Measurements from ENCODE around the gene MYMX.

Gene MYMX

DNA sequence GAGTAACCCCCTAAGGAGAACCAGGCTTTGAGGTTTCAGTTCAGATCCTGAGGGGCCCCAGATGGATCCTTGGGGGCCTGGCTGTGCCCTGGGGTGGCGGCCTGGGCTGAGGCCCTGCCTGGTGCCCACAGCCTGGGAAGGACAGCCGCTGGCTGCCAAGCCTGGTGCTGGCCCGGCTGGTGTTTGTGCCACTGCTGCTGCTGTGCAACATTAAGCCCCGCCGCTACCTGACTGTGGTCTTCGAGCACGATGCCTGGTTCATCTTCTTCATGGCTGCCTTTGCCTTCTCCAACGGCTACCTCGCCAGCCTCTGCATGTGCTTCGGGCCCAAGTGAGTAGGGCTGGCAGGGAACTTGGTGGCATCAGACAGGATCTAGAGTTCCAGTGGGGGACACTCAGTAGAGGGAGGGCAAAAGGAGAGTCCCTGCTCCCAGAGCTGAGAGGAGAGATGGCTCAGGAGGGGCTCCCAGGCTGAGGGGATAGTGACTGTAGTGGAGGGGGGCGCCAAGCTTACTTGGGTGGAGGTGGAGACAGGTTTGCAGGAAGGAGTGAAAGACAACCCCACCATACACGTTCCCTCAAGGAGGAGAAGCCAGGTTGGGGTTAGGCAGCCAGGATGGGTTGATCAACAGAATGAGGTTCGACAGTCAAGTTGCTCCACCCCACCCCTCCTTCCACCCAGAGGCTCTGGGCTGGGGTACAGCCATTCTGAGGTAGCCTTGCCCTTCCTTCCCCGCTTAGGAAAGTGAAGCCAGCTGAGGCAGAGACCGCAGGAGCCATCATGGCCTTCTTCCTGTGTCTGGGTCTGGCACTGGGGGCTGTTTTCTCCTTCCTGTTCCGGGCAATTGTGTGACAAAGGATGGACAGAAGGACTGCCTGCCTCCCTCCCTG is 16.2 kb downstream of the MYMX start:
- no peak for DNase-seq (ENCODE audit: low spot score)

DNA sequence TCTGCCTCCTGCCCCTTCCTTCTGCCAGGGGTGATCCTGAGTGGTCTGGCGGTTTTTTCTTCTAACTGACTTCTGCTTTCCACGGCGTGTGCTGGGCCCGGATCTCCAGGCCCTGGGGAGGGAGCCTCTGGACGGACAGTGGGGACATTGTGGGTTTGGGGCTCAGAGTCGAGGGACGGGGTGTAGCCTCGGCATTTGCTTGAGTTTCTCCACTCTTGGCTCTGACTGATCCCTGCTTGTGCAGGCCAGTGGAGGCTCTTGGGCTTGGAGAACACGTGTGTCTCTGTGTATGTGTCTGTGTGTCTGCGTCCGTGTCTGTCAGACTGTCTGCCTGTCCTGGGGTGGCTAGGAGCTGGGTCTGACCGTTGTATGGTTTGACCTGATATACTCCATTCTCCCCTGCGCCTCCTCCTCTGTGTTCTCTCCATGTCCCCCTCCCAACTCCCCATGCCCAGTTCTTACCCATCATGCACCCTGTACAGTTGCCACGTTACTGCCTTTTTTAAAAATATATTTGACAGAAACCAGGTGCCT is 16.9 kb downstream of the MYMX start:
- DNase-seq (ENCODE audit: low spot score), result no peak

DNA sequence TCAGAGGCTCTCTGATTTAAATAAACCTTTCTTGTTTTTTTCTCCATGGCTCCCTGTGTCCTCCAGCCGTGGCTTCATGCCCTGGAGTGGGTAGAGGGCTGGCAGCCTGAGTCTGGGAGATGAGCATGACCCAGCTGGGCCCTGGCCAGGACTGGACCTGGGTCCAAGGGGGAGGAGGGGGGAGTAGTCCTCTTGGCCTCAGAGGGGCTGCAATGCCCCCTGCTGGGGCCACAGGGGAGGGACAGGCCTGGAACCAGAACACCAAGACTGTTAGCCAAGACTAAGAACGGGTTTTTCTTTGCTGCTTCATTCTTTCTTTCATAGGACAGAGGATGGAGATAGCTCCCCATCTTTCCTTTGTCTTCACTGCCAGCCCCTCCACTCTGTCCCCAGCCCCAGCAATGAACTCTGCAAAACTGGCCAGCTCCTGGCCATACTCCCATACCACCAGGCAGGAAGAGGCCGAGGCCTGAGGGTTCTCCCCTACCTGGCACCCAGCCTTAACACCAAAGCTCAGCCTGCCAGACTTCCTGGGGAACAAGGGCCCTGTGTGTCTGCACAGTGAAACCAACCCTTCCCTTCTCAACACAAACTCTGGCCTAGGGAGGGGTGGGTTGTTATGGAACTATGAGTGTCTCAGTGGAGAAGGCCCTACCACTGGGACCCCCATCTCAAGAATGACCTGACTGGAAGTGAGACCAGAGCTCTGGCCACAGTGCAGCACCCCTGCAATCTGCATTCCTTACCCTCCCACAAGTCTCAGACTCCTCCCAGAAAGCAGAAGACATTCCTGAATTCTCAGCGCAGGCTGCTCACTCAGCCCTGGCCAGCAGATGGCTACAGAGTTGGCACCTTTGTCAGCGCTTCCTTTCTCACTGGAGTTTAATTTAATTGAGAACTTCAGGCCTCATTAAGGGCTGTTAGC is 17.6 kb downstream of the MYMX start:
- peak; percentile 62 for DNase-seq (ENCODE audit: low spot score)

DNA sequence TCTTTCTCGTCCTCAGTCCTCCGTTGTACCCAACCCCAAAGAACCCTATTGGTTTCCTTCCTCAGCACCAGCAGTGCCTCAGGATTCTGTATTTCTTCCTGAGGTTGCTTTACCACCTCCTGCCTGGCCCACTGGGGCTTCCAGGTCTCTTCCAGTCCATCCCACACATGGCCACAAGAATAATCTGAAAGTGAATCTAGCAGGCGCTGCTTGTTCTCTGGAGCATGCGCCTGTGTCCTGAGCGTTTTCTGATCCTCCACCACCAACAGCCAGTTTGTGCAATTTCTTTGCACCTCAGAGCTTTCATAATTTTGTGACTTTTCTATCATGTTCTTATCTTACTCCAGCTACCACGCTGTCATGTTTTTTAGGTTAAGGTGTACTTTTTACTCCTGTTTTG is 18.5 kb downstream of the MYMX start:
- DNase-seq (ENCODE audit: low spot score), result no peak

DNA sequence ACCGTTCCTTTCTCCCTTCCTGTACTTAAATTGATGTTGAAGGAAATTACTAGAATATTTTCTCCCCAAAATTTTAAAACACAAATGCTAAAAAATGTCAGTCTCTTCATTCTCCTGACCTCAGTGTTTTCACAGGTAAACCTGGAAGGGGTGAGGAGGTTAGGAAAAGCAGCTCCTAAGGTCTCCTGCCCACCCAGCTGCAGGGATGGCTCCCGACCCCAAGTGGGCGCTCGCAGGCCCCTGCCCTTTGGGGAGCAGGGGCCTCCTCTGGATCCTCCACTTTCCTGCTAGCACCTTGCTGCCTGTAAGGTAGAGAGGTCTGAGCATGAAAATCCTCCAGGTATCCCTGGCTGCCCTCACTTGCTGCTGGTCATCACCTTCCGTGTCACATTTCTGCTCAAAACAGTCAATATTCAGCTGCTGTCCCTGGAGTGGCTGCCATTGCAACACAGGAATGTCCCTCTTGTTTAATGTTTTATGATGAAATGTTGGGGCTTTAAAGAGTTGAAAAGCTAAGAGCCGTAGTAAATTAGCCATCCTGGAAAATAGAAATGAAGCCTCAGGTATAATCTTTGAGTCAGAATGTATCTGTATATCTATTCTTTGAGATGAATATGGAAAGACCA is 19.3 kb downstream of the MYMX start:
- DNase-seq (ENCODE audit: low spot score), result no peak

DNA sequence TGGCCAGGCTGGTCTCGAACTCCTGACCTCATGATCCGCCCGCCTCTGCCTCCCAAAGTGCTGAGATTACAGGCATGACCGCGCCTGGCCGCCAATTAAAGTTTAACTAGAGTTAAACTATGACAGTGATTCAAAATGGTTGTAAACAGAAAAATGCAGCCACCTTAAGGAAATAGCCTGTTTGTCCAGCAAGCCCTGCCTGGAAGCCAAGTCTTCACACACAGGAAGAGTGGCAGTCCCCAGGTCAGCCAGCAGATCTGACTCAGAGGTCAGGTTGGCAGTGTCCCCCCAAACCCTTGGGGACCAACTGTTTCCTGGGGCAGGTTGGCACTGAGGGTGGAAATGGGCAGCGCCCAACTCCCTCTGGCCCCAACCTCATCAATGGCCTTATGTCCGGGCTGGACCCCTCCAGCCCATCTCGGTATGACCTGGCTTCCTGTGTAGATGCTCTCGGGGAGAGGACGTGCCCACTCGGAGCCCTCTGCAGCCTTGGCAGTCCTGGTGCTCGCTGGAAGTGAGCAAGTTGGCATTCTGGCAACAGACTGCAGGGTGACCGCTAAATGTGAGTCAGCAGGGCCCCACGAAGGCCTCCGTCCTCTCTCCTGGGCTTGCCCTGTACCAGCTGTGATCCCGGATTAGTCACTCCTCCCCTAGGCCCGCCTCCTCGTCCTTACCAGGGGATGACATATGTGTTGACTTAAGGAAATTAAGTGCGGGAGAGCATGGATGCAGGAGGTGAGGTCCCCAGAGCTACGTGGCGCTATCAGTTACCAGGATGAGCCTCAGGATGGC is 20.5 kb downstream of the MYMX start:
- peak; percentile 77 for DNase-seq (ENCODE audit: low spot score)

DNA sequence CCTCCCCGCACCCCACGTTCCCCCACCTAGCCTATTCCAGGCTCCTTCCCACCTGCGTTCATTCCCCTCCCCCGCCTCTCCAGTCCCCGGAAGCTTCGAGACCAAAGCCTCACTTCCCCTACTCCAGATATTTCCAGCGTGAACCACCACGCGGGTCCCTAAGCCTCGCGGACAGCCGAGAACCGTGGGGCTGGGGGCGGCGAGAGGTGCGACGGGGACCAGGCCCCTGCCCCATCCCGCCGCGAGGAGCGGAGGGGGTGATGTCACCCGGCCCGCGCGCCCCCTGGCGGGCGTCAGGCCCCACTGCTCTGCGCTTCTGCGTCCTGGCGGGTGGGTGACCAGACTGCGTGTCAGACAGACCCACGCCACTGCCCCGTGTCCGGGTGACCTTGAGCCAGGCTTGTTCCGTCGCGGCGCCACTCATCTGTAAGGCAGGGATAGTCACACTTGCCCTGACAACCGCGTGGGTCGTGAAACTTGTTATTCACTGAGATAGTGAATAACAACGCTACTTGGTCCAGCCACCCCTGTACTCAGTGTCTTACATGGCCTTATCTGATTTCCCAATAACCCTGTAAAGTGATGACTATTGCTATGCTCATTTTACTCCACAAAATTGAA is 21.2 kb downstream of the MYMX start:
- peak; percentile 73 for DNase-seq (ENCODE audit: low spot score)

DNA sequence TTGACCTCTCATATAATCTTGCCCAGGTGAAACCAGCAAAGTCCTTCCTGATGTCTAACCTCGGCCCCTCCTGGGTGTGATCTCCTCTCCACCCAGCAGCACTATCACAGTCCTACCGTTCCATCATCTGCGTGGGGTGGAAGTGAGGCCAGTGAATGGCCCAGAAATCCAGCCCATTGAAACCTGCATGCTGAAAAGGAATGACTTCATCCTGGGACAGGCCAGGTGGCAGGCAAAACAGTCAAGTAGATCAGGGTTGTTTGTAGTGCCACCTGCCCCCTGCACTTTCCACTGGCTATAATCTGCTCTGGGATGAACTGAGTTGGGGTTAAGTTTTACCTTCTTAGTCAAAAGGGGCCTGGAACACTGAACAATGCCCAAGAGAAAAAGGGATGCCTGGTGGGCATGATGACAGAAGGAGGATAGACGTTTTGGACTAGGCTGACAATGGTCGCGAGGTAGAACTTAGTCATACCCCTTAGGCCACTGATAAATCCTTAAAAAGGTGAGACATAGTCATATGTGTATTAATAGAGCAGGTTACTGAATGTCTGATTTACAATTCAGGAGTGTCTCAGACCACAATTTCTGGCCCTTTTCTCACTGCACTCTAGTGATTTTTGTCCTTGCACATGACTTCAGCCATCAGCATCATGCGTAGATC is 22.1 kb downstream of the MYMX start:
- no peak for DNase-seq (ENCODE audit: low spot score)

DNA sequence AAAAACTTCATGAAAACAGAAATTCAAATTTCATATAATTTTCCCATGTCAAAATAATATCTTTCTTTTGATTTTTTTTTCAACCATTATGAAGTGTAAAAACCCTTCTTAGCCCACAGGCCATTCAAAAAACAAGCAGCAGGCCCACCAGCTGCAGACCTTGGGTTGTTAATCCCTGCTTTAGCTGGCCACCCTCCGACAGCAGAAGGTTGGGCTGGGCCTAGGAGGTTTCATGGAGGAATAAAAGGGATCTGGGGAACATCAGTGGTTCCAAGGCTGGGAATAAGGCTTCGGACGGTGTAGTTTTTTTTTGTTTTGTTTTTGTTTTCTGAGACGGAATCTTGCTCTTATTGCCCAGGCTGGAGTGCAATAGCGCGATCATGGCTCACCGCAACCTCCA is 26.6 kb downstream of the MYMX start:
- DNase-seq (ENCODE audit: low spot score), result no peak

DNA sequence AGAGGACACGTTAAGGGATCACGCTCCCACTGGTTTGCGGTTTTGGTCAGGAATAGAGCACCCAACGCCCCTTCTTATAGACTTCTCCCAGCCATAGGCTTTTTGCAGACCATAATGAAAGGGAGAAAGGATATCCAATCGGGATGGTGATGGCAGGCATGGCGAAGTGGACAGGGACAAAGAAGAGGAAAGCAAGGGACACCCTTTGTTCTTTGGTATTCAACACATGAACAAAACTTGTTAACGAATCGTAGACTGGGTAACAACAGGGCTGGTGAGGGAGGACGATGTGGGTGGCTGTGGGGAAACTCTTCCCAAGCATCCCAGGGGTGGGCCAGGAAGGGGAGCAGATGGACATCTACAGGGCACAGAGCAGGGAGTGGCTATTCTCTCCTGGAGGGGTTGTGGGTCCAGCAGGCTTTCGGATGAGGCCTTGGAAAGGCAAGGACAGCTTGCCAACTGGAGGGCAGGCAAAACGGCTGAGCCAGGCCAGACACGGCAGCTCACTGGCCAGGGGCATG is 28.7 kb downstream of the MYMX start:
- DNase-seq (ENCODE audit: low spot score), result no peak

DNA sequence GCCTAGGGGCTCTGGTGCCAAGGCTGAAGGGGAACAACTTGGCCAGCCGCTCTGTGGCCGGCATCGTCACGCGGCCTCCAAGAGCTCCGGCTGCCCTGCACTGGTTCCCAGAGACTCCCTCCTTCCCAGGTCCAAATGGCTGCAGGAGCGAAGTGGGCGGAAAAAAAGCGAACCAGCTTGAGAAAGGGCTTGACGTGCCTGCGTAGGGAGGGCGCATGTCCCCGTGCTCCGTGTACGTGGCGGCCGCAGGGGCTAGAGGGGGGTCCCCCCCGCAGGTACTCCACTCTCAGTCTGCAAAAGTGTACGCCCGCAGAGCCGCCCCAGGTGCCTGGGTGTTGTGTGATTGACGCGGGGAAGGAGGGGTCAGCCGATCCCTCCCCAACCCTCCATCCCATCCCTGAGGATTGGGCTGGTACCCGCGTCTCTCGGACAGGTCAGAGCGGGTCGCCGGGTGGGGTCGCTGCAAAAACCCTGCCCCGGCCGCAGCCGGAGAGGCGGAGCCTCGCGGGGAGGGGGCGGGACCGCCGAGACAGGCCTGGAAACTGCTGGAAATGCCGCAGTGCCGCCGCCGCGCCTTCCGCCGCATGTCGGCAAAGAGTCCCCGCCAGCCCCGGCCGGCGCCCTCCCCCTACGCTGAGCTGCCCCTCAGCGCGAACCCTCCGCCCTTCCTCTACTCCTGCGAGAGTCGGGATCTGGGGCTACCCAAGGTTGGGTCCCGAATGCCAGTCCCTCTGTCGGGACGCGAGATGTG is 29.4 kb downstream of the MYMX start:
- peak; percentile 90 for DNase-seq (ENCODE audit: low spot score)

DNA sequence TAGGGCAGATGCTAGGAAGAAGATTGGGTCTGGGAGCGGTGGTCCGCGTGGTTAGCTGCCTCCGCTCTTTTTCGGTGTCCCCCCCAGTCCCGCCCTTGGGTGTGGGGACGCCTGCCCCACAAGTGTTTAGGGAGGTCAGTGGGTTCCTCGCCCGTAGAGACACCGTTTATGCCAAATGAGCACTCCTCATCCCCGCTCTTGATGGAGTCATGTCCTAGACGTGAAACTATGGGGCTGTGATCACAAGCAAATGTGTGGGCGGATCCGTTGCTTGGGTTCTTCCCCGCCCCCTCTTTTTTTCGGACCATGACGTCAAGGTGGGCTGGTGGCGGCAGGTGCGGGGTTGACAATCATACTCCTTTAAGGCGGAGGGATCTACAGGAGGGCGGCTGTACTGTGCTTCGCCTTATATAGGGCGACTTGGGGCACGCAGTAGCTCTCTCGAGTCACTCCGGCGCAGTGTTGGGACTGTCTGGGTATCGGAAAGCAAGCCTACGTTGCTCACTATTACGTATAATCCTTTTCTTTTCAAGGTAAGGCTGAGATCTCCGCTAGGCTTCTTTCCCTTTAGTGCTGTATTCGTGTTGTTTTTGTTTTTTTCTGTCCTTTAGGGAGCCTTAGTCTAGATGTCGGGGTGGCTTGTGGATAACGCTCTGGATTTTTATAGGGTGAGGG is 30.1 kb downstream of the MYMX start, which contains the start of gene HSP90AB1:
Gene HSP90AB1, plus strand, starts transcription at position 439 of the 675 bp plus-strand sequence. CDS start 1,529 bp downstream, outside the sequence.
- peak; percentile 99 for DNase-seq (ENCODE audit: low spot score)

DNA sequence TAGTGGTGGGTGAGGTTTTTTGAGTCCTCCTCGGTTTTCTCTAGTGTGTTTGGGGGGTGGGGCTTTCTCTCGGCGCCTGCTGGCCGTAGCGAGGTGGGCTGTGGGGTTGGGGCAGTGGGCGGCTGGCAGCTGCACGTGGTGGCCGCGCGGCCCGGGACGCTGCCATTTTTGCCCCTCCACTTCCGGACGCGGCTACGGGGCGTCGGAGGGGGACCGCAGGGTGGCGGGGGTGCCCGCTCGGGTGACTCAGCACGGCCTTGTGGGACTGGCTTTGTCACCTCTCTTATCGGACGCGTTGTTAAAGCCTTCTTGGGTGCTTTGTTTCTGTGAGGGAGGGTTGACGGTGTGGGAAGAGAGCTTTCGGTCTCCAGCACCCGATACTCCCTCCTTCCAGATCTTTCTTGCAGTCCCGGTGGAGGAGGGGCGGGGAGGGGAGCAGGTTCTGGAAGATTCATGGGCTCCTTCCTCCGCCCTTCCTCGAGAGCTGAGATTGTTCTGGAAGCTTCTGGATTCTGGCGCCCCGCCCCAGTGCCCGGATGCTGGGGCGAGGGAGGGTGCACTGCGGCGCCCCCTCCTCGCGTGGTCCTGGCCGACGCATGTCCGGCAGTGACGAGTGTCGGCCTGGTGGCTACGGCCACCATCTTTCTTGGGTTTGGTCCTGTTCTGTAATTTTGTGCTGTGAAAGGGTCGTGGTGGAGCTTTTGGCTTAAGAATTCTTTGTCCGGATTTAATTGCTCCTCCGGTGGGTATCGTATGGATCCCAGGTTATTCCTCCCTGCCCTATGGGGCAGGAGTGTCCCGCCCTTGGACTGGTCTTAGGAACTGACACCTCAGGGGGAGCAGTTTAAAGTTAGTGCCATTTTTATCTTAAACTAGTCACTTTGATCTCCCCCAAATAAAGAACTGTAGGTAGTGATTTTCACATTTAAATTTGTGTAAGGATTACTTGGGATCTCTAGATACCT is 30.9 kb downstream of the MYMX start:
- DNase-seq (ENCODE audit: low spot score), result peak; percentile 48

DNA sequence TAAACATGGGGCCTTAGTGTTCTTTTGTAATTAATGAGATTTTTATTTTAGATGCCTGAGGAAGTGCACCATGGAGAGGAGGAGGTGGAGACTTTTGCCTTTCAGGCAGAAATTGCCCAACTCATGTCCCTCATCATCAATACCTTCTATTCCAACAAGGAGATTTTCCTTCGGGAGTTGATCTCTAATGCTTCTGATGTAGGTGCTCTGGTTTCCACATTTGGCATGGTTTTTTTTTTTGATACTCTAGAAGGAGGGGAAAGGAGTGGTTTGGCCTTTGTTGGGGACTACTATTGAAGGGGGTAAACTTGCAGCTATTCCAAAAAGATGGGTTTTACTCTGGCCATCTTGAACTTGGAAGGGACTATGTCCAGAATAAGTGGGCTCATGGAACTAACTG is 31.9 kb downstream of the MYMX start:
- DNase-seq (ENCODE audit: low spot score), result no peak

DNA sequence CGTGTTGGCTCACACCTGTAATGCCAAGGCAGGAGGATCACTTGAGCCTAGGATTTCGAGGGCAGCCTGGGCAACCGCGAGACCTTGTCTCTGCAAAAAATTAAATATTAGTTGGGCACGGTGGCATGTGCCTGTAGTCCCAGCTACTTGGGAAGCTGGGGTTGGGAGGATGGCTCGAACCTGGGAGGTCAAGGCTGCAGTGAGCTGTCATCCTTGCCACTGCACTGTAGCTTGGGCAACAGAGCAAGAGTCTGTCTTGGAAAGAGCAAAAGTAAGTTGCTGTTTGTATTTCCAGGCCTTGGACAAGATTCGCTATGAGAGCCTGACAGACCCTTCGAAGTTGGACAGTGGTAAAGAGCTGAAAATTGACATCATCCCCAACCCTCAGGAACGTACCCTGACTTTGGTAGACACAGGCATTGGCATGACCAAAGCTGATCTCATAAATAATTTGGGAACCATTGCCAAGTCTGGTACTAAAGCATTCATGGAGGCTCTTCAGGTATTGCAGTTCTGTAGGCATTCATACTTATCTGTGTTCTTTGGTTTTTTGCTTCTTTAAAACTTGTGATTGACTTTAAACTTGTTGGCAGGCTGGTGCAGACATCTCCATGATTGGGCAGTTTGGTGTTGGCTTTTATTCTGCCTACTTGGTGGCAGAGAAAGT is 32.5 kb downstream of the MYMX start:
- no peak for DNase-seq (ENCODE audit: low spot score)

DNA sequence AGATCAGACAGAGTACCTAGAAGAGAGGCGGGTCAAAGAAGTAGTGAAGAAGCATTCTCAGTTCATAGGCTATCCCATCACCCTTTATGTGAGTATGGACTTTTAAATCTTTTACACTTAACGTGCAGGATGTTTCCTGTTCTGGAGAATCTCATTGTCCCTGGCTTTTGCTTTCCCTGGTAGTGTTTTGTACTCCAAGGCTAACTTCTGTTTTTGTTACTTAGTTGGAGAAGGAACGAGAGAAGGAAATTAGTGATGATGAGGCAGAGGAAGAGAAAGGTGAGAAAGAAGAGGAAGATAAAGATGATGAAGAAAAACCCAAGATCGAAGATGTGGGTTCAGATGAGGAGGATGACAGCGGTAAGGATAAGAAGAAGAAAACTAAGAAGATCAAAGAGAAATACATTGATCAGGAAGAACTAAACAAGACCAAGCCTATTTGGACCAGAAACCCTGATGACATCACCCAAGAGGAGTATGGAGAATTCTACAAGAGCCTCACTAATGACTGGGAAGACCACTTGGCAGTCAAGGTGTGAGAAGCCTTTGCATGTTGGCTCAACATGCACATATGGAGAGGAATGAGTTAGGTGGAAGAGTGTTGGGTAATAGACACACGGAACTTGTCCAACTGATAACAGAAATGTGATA is 33.5 kb downstream of the MYMX start:
- no peak for DNase-seq (ENCODE audit: low spot score)

Data from SK-N-DZ (cell line).